ENCODE measurements around the gene LNPEP. TPM values are rescaled to one million over a fixed set of nuclear protein-coding genes. Genes with fewer than 3 reads are reported as not detected.

LNPEP gene
- total and polyA plus RNA-seq, 4 donors, result 4.6 to 78.9 (median 19.0) TPM

GRCh38 chr5:96952974-96953730, 17.3 kb downstream of the LNPEP start:
- ATAC-seq (ENCODE audit: insufficient read depth, low FRiP score) (no peak), DNase-seq (no peak)
- WGBS, 2 donors, result 79 to 89% methylated on average over 7 of the region's 7 CpGs
- H3K4me3 ChIP-seq, result no peak overlapping the region
- TF ChIP-seq CTCF (IDR thresholded peaks at IDR 0.05; ENCODE audit: control extremely low read depth, extremely low read depth), result no peak
- peaks cover 0 to 24% (median 0%) of the 10 kb centered on the region in 5 donors for H3K4me1 ChIP-seq (ENCODE audit: control insufficient read depth in 5 of 5, insufficient read depth in 5 of 5, low read length in 5 of 5)
- H3K27ac ChIP-seq (ENCODE audit: low read depth in 1 of 2, low read length in 1 of 2), result peak overlapping the region in 1 of 2 donors; percentile 82
- no peaks in the 10 kb centered on the region for H3K9me3 ChIP-seq (ENCODE audit: control insufficient read depth in 4 of 4, insufficient read depth in 3 of 4, low read length in 3 of 4)
- H3K9ac ChIP-seq (ENCODE audit: insufficient read depth in 1 of 2, low read length in 2 of 2), result no peak overlapping the region
- H3K27me3 ChIP-seq (ENCODE audit: control insufficient read depth in 3 of 3, insufficient read depth in 3 of 3, low read length in 2 of 3), result no peaks in the 10 kb centered on the region
- no peaks in the 10 kb centered on the region for H3K36me3 ChIP-seq (ENCODE audit: control insufficient read depth in 4 of 4, insufficient read depth in 4 of 4, low read length in 4 of 4)

- peaks cover 0 to 19% (median under 1%) of the 10 kb centered on the region in 5 donors for H3K4me1 ChIP-seq (ENCODE audit: control insufficient read depth in 5 of 5, insufficient read depth in 5 of 5, low read length in 5 of 5)
- no peak overlapping the region for H3K9ac ChIP-seq (ENCODE audit: insufficient read depth in 1 of 2, low read length in 2 of 2)
- H3K36me3 ChIP-seq (ENCODE audit: control insufficient read depth in 4 of 4, insufficient read depth in 4 of 4, low read length in 4 of 4), result no peaks in the 10 kb centered on the region
- no peak for TF ChIP-seq CTCF (IDR thresholded peaks at IDR 0.05; ENCODE audit: control extremely low read depth, extremely low read depth)
- no peaks in the 10 kb centered on the region for H3K27me3 ChIP-seq (ENCODE audit: control insufficient read depth in 3 of 3, insufficient read depth in 3 of 3, low read length in 2 of 3)
- 53 to 74% methylated on average over 4 of the region's 4 CpGs for WGBS, 2 donors
- H3K27ac ChIP-seq (ENCODE audit: low read depth in 1 of 2, low read length in 1 of 2), result no peak overlapping the region
- H3K9me3 ChIP-seq (ENCODE audit: control insufficient read depth in 4 of 4, insufficient read depth in 3 of 4, low read length in 3 of 4), result no peaks in the 10 kb centered on the region
- DNase-seq (no peak), ATAC-seq (ENCODE audit: insufficient read depth, low FRiP score) (no peak)
- H3K4me3 ChIP-seq, result no peak overlapping the region
Measured at GRCh38 chr5:96957254-96958049, 21.6 kb downstream of the LNPEP start.

GRCh38 chr5:96958977-96959376, 23.1 kb downstream of the LNPEP start:
- 83 to 90% methylated on average over 5 of the region's 5 CpGs for WGBS, 2 donors
- ATAC-seq (ENCODE audit: insufficient read depth, low FRiP score), result no peak
- no peak for DNase-seq

More at GRCh38 chr5:96958977-96959376, 23.1 kb downstream of the LNPEP start:
- H3K4me3 ChIP-seq, result no peak overlapping the region
- H3K9ac ChIP-seq (ENCODE audit: insufficient read depth in 1 of 2, low read length in 2 of 2), result no peak overlapping the region
- H3K4me1 ChIP-seq (ENCODE audit: control insufficient read depth in 5 of 5, insufficient read depth in 5 of 5, low read length in 5 of 5), result peaks cover 0 to 20% (median 3%) of the 10 kb centered on the region in 5 donors
- no peak for TF ChIP-seq CTCF (IDR thresholded peaks at IDR 0.05; ENCODE audit: control extremely low read depth, extremely low read depth)
- H3K27me3 ChIP-seq (ENCODE audit: control insufficient read depth in 3 of 3, insufficient read depth in 3 of 3, low read length in 2 of 3), result no peaks in the 10 kb centered on the region
- no peaks in the 10 kb centered on the region for H3K9me3 ChIP-seq (ENCODE audit: control insufficient read depth in 4 of 4, insufficient read depth in 3 of 4, low read length in 3 of 4)
- H3K27ac ChIP-seq (ENCODE audit: low read depth in 1 of 2, low read length in 1 of 2), result no peak overlapping the region
- no peaks in the 10 kb centered on the region for H3K36me3 ChIP-seq (ENCODE audit: control insufficient read depth in 4 of 4, insufficient read depth in 4 of 4, low read length in 4 of 4)

All from lung (tissue), 12 donors.